HepG2 (cell line): Measurements from ENCODE around the gene ADRA1B.
"Not testable (repeated sequence)": the region's sequence is repeated elsewhere in the genome, so short reads cannot be mapped to it uniquely, and the experiment has no call there.

Source experiments
- ATF6 ChIP-seq: sonication (generic); formaldehyde crosslinking; conservative IDR thresholded peaks from 2 replicates; pipeline ENCODE4 v1.4.0; 2020; ENCODE audit warnings: missing genetic modification reagents
- EP300 ChIP-seq, 3 experiments: sonication (generic) in 1 of 3; formaldehyde crosslinking in 1 of 3; IDR thresholded peaks; 2 replicates each; pipeline versions ENCODE4 v1.5.1 to v1.6.1; 2011 to 2020; ENCODE audit warnings: low read depth in 2 of 3, low read length in 2 of 3, borderline replicate concordance in 1 of 3, improper control_type of control experiment in 1 of 3, mild to moderate bottlenecking in 1 of 3, missing genetic modification reagents in 1 of 3, moderate library complexity in 1 of 3
- FOSL2 ChIP-seq: sonication (generic); formaldehyde crosslinking; IDR thresholded peaks from 2 replicates; pipeline ENCODE4 v1.4.0; 2020; ENCODE audit warnings: missing genetic modification reagents
- FOXA1 ChIP-seq, 2 experiments: fragments of 450-650 bp in 1 of 2; sonication (generic) in 1 of 2; formaldehyde crosslinking in 1 of 2; IDR thresholded peaks; 2 replicates each; pipeline versions ENCODE4 v1.4.0 to v1.6.1; 2016 to 2020; ENCODE audit warnings: missing genetic modification reagents in 1 of 2
- FOXJ3 ChIP-seq: sonication (generic); formaldehyde crosslinking; IDR thresholded peaks from 2 replicates; pipeline ENCODE4 v1.4.0; 2020; ENCODE audit warnings: missing genetic modification reagents, mild to moderate bottlenecking, borderline replicate concordance
- HMGXB4 ChIP-seq, 2 experiments: sonication (generic) in 1 of 2; formaldehyde crosslinking in 1 of 2; IDR thresholded peaks; 2 replicates each; pipeline versions ENCODE4 v1.4.0 to v1.6.1; 2018 to 2020; ENCODE audit warnings: missing genetic modification reagents in 2 of 2, borderline replicate concordance in 1 of 2, low read depth in 1 of 2, mild to moderate bottlenecking in 1 of 2, missing biosample characterization in 1 of 2
- POLR2A ChIP-seq, 2 experiments: IDR thresholded peaks; 2 replicates each; pipeline ENCODE4 v1.6.1; 2011; ENCODE audit warnings: low read depth in 2 of 2, low read length in 2 of 2, mild to moderate bottlenecking in 1 of 2, moderate library complexity in 1 of 2; ENCODE audit not compliant: insufficient read depth in 1 of 2
- RAD21 ChIP-seq: fragments of 450-650 bp; formaldehyde crosslinking; IDR thresholded peaks from 2 replicates; pipeline ENCODE4 v1.5.0; 2020; ENCODE audit warnings: mild to moderate bottlenecking
- SUZ12 ChIP-seq: fragments of 150-350 bp; IDR thresholded peaks from 2 replicates; pipeline ENCODE4 v1.6.1; 2014; ENCODE audit warnings: low read depth, low read length
- THAP7 ChIP-seq: sonication (generic); formaldehyde crosslinking; IDR thresholded peaks from 2 replicates; pipeline ENCODE4 v1.8.1; 2023; ENCODE audit warnings: mild to moderate bottlenecking, missing genetic modification reagents
- TP53 ChIP-seq: sonication (generic); formaldehyde crosslinking; conservative IDR thresholded peaks from 2 replicates; pipeline ENCODE4 v1.4.0; 2020; ENCODE audit warnings: missing genetic modification reagents
- ZNF251 ChIP-seq: sonication (generic); formaldehyde crosslinking; IDR thresholded peaks from 2 replicates; pipeline ENCODE4 v1.9.0; 2021; ENCODE audit warnings: mild to moderate bottlenecking, missing genetic modification reagents

- not testable (repeated sequence) for TF ChIP-seq ZNF251; TP53; THAP7 (CRISPR knock-in tag); FOXA1 (IDR thresholded peaks at IDR 0.05); FOXA1 (CRISPR knock-in tag; IDR thresholded peaks at IDR 0.05); FOXJ3 (CRISPR knock-in tag); HMGXB4 (CRISPR knock-in tag; IDR thresholded peaks at IDR 0.05; ENCODE audit: borderline replicate concordance in 1 of 2, low read depth in 1 of 2); FOSL2; EP300 (IDR thresholded peaks at IDR 0.05; ENCODE audit: low read depth in 2 of 2, low read length in 2 of 2); EP300 (CRISPR knock-in tag; IDR thresholded peaks at IDR 0.05; ENCODE audit: borderline replicate concordance); ATF6 (CRISPR knock-in tag); SUZ12; RAD21 (CRISPR knock-in tag); POLR2A (IDR thresholded peaks at IDR 0.05; ENCODE audit: insufficient read depth in 1 of 2, low read depth in 2 of 2, low read length in 2 of 2)
Observed at GRCh38 chr5:159965838-159966128, 49.5 kb downstream of the ADRA1B start.
